WTC11 (cell line): ENCODE results near the gene DKK3. TPM values are rescaled to one million over a fixed set of nuclear protein-coding genes. Genes with fewer than 3 reads are reported as not detected.

Experiments
- ATAC-seq: fragments of 200-7000 bp; cut with Tn5 transposase; 2 replicates; pipeline ENCODE4 v1.10.0; 2021; ENCODE audit warnings: mild to moderate bottlenecking, moderate library complexity
- CTCF ChIA-PET: fragments of 300-600 bp; sonication (Branson Sonifier 250); formaldehyde crosslinking; loops from one replicate; lab custom pipeline; 2021; ENCODE audit warnings: antibody characterized with exemption; lab: Charles Lee
- POLR2A ChIA-PET: fragments of 350-600 bp; sonication (Branson Sonifier 250); formaldehyde crosslinking; loops from one replicate; lab custom pipeline; 2021; ENCODE audit warnings: antibody characterized with exemption; lab: Charles Lee
- DNase-seq: peaks from one replicate; pipeline ENCODE4 v3.0.0; 2021; ENCODE audit warnings: low spot score
- H3K27ac Mint-ChIP-seq: 2 replicates; pipeline ENCODE4 v1.8.0; 2021; ENCODE audit warnings: mixed read lengths
- H3K27me3 Mint-ChIP-seq: 2 replicates; pipeline ENCODE4 v1.8.0; 2021; ENCODE audit warnings: low read depth, mild to moderate bottlenecking, moderate library complexity, mixed read lengths
- H3K36me3 Mint-ChIP-seq: 2 replicates; pipeline ENCODE4 v1.8.0; 2021; ENCODE audit warnings: mixed read lengths
- H3K4me1 Mint-ChIP-seq: 2 replicates; pipeline ENCODE4 v1.8.0; 2022; ENCODE audit warnings: mixed read lengths
- H3K4me3 Mint-ChIP-seq: 2 replicates; pipeline ENCODE4 v1.8.0; 2021; ENCODE audit warnings: mild to moderate bottlenecking, moderate library complexity, mixed read lengths
- H3K9me3 Mint-ChIP-seq: 2 replicates; pipeline ENCODE4 v1.8.0; 2021; ENCODE audit warnings: mixed read lengths
- CREB1 ChIP-seq: sonication (generic); formaldehyde crosslinking; IDR thresholded peaks from 2 replicates; pipeline ENCODE4 v1.8.0; 2023; ENCODE audit warnings: mild to moderate bottlenecking, missing genetic modification reagents
- CREM ChIP-seq: sonication (generic); formaldehyde crosslinking; IDR thresholded peaks from 2 replicates; pipeline ENCODE4 v1.8.1; 2022; ENCODE audit warnings: mild to moderate bottlenecking, missing genetic modification reagents, moderate library complexity
- FOXK1 ChIP-seq: sonication (generic); formaldehyde crosslinking; IDR thresholded peaks from 2 replicates; pipeline ENCODE4 v1.8.0; 2022; ENCODE audit warnings: mild to moderate bottlenecking, moderate library complexity, missing genetic modification reagents
- FOXP1 ChIP-seq: sonication (generic); formaldehyde crosslinking; IDR thresholded peaks from 2 replicates; pipeline ENCODE4 v1.8.0; 2022; ENCODE audit warnings: missing genetic modification reagents, mild to moderate bottlenecking, moderate library complexity, borderline replicate concordance
- HMGA2 ChIP-seq: fragments of 250-450 bp; sonication (Bioruptor Pico); IDR thresholded peaks from 2 replicates; pipeline ENCODE4 v1.4.0; 2021; ENCODE audit warnings: mild to moderate bottlenecking, moderate library complexity
- KAT7 ChIP-seq: sonication (generic); formaldehyde crosslinking; IDR thresholded peaks from 2 replicates; pipeline ENCODE4 v1.8.1; 2023; ENCODE audit warnings: missing genetic modification reagents, mild to moderate bottlenecking, borderline replicate concordance
- MXD4 ChIP-seq: fragments of 250-450 bp; sonication (Bioruptor Pico); IDR thresholded peaks from 2 replicates; pipeline ENCODE4 v1.8.0; 2021; ENCODE audit warnings: mild to moderate bottlenecking, moderate library complexity, borderline replicate concordance
- PRRX2 ChIP-seq: fragments of 250-450 bp; sonication (Bioruptor Pico); IDR thresholded peaks from 2 replicates; pipeline ENCODE4 v1.8.0; 2021; ENCODE audit warnings: mild to moderate bottlenecking
- RELA ChIP-seq: sonication (generic); formaldehyde crosslinking; IDR thresholded peaks from 2 replicates; pipeline ENCODE4 v1.8.1; 2022; ENCODE audit warnings: missing genetic modification reagents, mild to moderate bottlenecking, borderline replicate concordance
- SP1 ChIP-seq: sonication (generic); formaldehyde crosslinking; conservative IDR thresholded peaks from 2 replicates; pipeline ENCODE4 v1.8.1; 2022; ENCODE audit warnings: missing genetic modification reagents
- TCF7 ChIP-seq: sonication (generic); formaldehyde crosslinking; IDR thresholded peaks from 2 replicates; pipeline ENCODE4 v1.8.0; 2022; ENCODE audit warnings: mild to moderate bottlenecking, low read depth, missing genetic modification reagents, moderate library complexity
- ZNF138 ChIP-seq: sonication (generic); formaldehyde crosslinking; conservative IDR thresholded peaks from 2 replicates; pipeline ENCODE4 v1.8.1; 2022; ENCODE audit warnings: mild to moderate bottlenecking, moderate library complexity, missing genetic modification reagents
- ZNF232 ChIP-seq: sonication (generic); formaldehyde crosslinking; IDR thresholded peaks from 2 replicates; pipeline ENCODE4 v1.8.0; 2022; ENCODE audit warnings: mild to moderate bottlenecking, missing genetic modification reagents
- ZNF263 ChIP-seq: sonication (generic); formaldehyde crosslinking; IDR thresholded peaks from 2 replicates; pipeline ENCODE4 v1.8.1; 2022; ENCODE audit warnings: low read depth, mild to moderate bottlenecking, moderate library complexity, missing genetic modification reagents
- ZNF396 ChIP-seq: fragments of 250-450 bp; sonication (Bioruptor Pico); IDR thresholded peaks from 2 replicates; pipeline ENCODE4 v1.8.0; 2021; ENCODE audit warnings: mild to moderate bottlenecking, moderate library complexity, borderline replicate concordance
- ZNF416 ChIP-seq: fragments of 250-450 bp; sonication (Bioruptor Pico); IDR thresholded peaks from 2 replicates; pipeline ENCODE4 v1.9.0; 2021; ENCODE audit warnings: mild to moderate bottlenecking, inconsistent platforms
- total RNA-seq: library from RNA; stranded (reverse); gene quantifications from 3 replicates; pipeline ENCODE4 v1.2.3, GENCODE V29; 2021
- TF ChIP-seq, protein P1 (sequence below): sonication (generic); formaldehyde crosslinking; IDR thresholded peaks from 2 replicates; pipeline ENCODE4 v1.8.0; 2022; ENCODE audit warnings: mild to moderate bottlenecking, missing genetic modification reagents
- TF ChIP-seq, protein P2 (sequence below): sonication (generic); formaldehyde crosslinking; IDR thresholded peaks from 2 replicates; pipeline ENCODE4 v1.8.1; 2023; ENCODE audit warnings: mild to moderate bottlenecking, missing genetic modification reagents
- TF ChIP-seq, protein P3 (sequence below): sonication (generic); formaldehyde crosslinking; IDR thresholded peaks from 2 replicates; pipeline ENCODE4 v1.8.0; 2023; ENCODE audit warnings: missing genetic modification reagents
- TF ChIP-seq, protein P4 (sequence below): sonication (generic); formaldehyde crosslinking; IDR thresholded peaks from 2 replicates; pipeline ENCODE4 v1.8.1; 2023; ENCODE audit warnings: mild to moderate bottlenecking, missing genetic modification reagents, moderate library complexity
- TF ChIP-seq, protein P5 (sequence below): fragments of 250-450 bp; sonication (Bioruptor Pico); IDR thresholded peaks from 2 replicates; pipeline ENCODE4 v1.9.0; 2021; ENCODE audit warnings: moderate library complexity, mild to moderate bottlenecking, inconsistent platforms, borderline replicate concordance
- TF ChIP-seq, protein P6 (sequence below): sonication (generic); formaldehyde crosslinking; IDR thresholded peaks from 2 replicates; pipeline ENCODE4 v1.8.0; 2022; ENCODE audit warnings: mild to moderate bottlenecking, missing genetic modification reagents
- TF ChIP-seq, protein P7 (sequence below): sonication (generic); formaldehyde crosslinking; IDR thresholded peaks from 2 replicates; pipeline ENCODE4 v1.8.1; 2022; ENCODE audit warnings: low read depth, mild to moderate bottlenecking, moderate library complexity, missing genetic modification reagents, borderline replicate concordance
- TF ChIP-seq, protein P8 (sequence below): sonication (generic); formaldehyde crosslinking; IDR thresholded peaks from 2 replicates; pipeline ENCODE4 v1.8.1; 2022; ENCODE audit warnings: mild to moderate bottlenecking, missing genetic modification reagents, moderate library complexity, borderline replicate concordance
- TF ChIP-seq, protein P9 (sequence below): sonication (generic); formaldehyde crosslinking; IDR thresholded peaks from 2 replicates; pipeline ENCODE4 v1.8.1; 2022; ENCODE audit warnings: low read depth, missing genetic modification reagents, borderline replicate concordance

Gene DKK3
- total RNA-seq, 1 experiment from 2014 or later: 17.6 TPM

DNA sequence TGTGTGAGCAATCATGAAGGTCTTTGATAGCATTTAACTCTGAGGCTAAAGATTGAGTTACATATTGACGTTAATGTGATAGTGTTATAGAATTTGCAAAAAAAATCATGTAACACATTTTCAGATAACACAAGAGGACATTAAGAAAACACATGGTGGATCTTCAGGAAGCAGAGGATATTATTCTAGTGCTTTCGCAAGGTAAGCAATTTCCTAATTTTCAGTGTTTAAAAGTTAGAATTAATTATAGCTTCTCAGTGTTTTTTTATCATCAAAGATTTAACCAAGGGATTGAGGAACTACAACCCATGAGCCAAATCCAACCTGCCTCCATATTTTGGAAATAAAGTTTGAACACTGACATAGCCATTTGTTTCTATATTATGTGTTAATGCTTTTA lies 78.5 kb downstream of the DKK3 start:
- no peaks in the 10 kb centered on the region for H3K9me3 Mint-ChIP-seq
- no peak overlapping the region; the same call in 1 of the 2 replicates for H3K27ac Mint-ChIP-seq
- peaks cover 24% of the 10 kb centered on the region for H3K36me3 Mint-ChIP-seq
- CTCF ChIA-PET: interaction anchor here (1.0 kb wide), 1 partner anchor 114 kb away, joined by 3 read pairs; no protein-coding TSS in a partner anchor
- H3K4me3 Mint-ChIP-seq: no peak overlapping the region
- ATAC-seq (no peak), DNase-seq (no peak)
- POLR2A ChIA-PET: no interaction called here
- TF ChIP-seq, protein P1, sequence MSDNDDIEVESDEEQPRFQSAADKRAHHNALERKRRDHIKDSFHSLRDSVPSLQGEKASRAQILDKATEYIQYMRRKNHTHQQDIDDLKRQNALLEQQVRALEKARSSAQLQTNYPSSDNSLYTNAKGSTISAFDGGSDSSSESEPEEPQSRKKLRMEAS (CRISPR knock-in tag): no peak
- no peak for TF ChIP-seq ZNF138
- TF ChIP-seq CREM: no peak
- no peak for TF ChIP-seq CREB1
- no peak for TF ChIP-seq SP1 (CRISPR knock-in tag)
- TF ChIP-seq, protein P2, sequence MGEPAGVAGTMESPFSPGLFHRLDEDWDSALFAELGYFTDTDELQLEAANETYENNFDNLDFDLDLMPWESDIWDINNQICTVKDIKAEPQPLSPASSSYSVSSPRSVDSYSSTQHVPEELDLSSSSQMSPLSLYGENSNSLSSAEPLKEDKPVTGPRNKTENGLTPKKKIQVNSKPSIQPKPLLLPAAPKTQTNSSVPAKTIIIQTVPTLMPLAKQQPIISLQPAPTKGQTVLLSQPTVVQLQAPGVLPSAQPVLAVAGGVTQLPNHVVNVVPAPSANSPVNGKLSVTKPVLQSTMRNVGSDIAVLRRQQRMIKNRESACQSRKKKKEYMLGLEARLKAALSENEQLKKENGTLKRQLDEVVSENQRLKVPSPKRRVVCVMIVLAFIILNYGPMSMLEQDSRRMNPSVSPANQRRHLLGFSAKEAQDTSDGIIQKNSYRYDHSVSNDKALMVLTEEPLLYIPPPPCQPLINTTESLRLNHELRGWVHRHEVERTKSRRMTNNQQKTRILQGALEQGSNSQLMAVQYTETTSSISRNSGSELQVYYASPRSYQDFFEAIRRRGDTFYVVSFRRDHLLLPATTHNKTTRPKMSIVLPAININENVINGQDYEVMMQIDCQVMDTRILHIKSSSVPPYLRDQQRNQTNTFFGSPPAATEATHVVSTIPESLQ (CRISPR knock-in tag): no peak
- no peak for TF ChIP-seq ZNF396
- TF ChIP-seq ZNF232 (CRISPR knock-in tag): no peak
- no peak for TF ChIP-seq KAT7
- no peak for TF ChIP-seq ZNF416
- TF ChIP-seq, protein P3, sequence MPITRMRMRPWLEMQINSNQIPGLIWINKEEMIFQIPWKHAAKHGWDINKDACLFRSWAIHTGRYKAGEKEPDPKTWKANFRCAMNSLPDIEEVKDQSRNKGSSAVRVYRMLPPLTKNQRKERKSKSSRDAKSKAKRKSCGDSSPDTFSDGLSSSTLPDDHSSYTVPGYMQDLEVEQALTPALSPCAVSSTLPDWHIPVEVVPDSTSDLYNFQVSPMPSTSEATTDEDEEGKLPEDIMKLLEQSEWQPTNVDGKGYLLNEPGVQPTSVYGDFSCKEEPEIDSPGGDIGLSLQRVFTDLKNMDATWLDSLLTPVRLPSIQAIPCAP (CRISPR knock-in tag): no peak
- no peak for TF ChIP-seq HMGA2 (CRISPR knock-in tag)
- TF ChIP-seq FOXP1 (CRISPR knock-in tag): no peak
- TF ChIP-seq, protein P4, sequence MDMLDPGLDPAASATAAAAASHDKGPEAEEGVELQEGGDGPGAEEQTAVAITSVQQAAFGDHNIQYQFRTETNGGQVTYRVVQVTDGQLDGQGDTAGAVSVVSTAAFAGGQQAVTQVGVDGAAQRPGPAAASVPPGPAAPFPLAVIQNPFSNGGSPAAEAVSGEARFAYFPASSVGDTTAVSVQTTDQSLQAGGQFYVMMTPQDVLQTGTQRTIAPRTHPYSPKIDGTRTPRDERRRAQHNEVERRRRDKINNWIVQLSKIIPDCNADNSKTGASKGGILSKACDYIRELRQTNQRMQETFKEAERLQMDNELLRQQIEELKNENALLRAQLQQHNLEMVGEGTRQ: no peak
- TF ChIP-seq PRRX2 (CRISPR knock-in tag): no peak
- TF ChIP-seq TCF7: no peak
- TF ChIP-seq, protein P5, sequence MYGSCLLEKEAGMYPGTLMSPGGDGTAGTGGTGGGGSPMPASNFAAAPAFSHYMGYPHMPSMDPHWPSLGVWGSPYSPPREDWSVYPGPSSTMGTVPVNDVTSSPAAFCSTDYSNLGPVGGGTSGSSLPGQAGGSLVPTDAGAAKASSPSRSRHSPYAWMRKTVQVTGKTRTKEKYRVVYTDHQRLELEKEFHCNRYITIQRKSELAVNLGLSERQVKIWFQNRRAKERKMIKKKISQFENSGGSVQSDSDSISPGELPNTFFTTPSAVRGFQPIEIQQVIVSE: no peak
- 0 out of 2 replicates have a peak, but pooled peaks cover 2% of the 10 kb centered on the region for H3K4me1 Mint-ChIP-seq
- H3K27me3 Mint-ChIP-seq: no peaks in the 10 kb centered on the region

DNA sequence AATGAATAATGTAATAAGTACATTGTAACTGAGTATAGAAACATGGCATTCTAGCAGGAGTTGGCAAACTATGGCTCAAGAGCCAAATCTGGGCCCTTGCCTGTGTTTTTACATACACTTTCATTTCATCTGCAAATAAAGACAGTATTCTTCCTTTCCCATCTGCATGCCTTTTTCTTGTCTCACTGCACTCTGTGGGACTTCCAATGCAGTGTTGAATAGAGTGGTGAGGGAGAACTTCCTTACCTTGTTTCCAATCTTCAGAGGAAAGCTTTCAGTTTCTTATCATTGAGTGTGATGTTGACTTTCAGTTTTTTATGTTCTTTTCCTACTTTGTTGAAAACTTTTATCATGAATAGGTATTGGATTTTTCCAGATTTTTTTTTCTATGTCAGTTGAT lies 84.6 kb downstream of the DKK3 start:
- Mint-ChIP-seq H3K4me3 (no peak overlapping the region), H3K27ac (no peak overlapping the region)
- TF ChIP-seq, protein P4: no peak
- TF ChIP-seq, protein P6, sequence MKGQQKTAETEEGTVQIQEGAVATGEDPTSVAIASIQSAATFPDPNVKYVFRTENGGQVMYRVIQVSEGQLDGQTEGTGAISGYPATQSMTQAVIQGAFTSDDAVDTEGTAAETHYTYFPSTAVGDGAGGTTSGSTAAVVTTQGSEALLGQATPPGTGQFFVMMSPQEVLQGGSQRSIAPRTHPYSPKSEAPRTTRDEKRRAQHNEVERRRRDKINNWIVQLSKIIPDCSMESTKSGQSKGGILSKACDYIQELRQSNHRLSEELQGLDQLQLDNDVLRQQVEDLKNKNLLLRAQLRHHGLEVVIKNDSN (CRISPR knock-in tag): no peak
- TF ChIP-seq SP1 (CRISPR knock-in tag): no peak
- TF ChIP-seq, protein P7, sequence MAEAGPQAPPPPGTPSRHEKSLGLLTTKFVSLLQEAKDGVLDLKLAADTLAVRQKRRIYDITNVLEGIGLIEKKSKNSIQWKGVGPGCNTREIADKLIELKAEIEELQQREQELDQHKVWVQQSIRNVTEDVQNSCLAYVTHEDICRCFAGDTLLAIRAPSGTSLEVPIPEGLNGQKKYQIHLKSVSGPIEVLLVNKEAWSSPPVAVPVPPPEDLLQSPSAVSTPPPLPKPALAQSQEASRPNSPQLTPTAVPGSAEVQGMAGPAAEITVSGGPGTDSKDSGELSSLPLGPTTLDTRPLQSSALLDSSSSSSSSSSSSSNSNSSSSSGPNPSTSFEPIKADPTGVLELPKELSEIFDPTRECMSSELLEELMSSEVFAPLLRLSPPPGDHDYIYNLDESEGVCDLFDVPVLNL: no peak
- TF ChIP-seq, protein P8, sequence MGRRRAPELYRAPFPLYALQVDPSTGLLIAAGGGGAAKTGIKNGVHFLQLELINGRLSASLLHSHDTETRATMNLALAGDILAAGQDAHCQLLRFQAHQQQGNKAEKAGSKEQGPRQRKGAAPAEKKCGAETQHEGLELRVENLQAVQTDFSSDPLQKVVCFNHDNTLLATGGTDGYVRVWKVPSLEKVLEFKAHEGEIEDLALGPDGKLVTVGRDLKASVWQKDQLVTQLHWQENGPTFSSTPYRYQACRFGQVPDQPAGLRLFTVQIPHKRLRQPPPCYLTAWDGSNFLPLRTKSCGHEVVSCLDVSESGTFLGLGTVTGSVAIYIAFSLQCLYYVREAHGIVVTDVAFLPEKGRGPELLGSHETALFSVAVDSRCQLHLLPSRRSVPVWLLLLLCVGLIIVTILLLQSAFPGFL (CRISPR knock-in tag): no peak
- TF ChIP-seq, protein P9, sequence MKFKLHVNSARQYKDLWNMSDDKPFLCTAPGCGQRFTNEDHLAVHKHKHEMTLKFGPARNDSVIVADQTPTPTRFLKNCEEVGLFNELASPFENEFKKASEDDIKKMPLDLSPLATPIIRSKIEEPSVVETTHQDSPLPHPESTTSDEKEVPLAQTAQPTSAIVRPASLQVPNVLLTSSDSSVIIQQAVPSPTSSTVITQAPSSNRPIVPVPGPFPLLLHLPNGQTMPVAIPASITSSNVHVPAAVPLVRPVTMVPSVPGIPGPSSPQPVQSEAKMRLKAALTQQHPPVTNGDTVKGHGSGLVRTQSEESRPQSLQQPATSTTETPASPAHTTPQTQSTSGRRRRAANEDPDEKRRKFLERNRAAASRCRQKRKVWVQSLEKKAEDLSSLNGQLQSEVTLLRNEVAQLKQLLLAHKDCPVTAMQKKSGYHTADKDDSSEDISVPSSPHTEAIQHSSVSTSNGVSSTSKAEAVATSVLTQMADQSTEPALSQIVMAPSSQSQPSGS (CRISPR knock-in tag): no peak
- TF ChIP-seq ZNF263 (CRISPR knock-in tag): no peak
- no peak for TF ChIP-seq FOXK1 (CRISPR knock-in tag)
- TF ChIP-seq MXD4 (CRISPR knock-in tag): no peak
- no peak for TF ChIP-seq RELA (CRISPR knock-in tag)

More for the DNA sequence above, 84.6 kb downstream of the DKK3 start:
- H3K36me3 Mint-ChIP-seq: peaks cover 12% of the 10 kb centered on the region
- ATAC-seq: no peak
- ChIA-PET CTCF (no interaction called here), POLR2A (no interaction called here)
- no peaks in the 10 kb centered on the region for H3K9me3 Mint-ChIP-seq
- no peaks in the 10 kb centered on the region for H3K27me3 Mint-ChIP-seq
- H3K4me1 Mint-ChIP-seq: peaks cover 5% of the 10 kb centered on the region
- no peak for DNase-seq
